ENCODE results near the gene JPH2.
A peak's percentile ranks its signal among the peaks of the same experiment; 100 is the strongest.

JPH2 gene

DNA sequence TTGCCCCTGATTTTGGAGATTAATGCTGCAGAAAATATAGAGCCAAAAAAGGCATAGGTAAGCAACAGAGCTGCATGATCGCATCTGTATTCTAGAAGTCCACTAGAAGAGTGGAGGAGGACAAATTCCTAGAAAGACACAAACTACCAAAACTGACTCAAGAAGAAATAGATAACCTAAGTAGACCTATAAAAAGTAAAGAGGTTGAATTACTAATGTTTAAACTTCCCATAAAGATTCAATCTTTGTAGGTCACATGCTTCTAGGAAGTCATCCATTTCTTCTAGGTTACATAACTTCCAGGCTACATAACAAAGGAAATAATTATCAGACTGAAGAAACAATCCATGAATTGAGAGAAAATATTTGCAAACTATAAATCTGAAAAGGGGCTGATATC is 84.4 kb downstream of the JPH2 start:
- DNase-seq (ENCODE audit: low read depth in 3 of 3): no peak

DNA sequence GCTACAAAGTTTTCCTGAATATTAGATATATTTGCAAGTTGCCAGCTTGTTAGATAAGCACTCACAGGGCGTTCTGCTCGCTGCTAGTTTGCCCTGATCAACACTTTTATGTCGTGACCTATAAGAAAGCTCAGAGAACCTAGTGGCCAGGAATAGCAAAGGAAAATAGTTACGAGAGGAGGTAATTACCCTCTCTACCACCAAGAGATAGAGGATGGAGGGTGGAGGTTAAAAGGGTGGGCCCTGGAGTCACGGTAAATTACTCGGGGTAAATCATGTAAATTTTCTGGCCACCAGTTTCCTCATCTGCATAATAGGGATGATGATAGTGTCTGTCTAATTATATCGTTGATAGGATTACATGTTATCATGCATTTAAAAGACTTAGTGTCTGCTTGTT is 87.2 kb downstream of the JPH2 start:
- DNase-seq (ENCODE audit: low read depth in 3 of 3): no peak

DNA sequence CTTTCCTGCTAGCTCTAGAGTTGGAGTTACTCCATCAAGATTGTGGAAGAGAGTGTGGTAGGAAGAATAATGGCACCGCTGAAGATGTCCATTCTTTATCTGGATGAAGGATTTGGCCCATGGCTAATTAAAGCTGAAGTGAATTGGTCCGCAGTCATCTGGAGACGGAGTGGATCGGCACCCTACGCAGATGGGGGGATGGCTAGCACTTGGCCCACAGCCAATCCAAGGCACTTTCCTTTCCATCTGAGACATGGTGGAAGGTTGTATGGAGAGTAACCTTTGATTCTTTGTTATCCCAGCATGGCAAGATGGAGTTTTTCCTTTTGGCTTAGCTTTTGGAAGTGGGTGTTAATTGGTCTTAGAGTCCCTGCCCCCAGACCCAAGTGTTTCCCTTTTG is 88.3 kb downstream of the JPH2 start:
- no peak for DNase-seq (ENCODE audit: low read depth in 3 of 3)

DNA sequence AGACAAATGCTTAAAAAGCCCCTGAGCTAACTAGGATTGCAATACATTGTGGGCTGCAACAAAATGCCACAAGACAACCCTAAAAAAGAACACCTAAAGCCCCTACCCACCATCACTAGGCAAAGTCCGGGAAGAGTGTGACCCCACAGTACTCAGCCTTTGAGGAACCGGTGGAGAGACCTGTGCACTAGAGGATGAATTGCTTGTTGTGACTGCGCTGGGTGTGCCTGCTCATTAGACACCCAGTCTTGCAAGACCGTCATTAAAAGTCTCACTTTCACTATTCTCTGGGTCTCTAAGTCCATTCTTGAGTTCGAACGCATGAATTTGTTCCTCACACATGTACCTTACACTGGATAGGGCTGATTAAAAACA is 88.7 kb downstream of the JPH2 start:
- no peak for DNase-seq (ENCODE audit: low read depth in 3 of 3)

DNA sequence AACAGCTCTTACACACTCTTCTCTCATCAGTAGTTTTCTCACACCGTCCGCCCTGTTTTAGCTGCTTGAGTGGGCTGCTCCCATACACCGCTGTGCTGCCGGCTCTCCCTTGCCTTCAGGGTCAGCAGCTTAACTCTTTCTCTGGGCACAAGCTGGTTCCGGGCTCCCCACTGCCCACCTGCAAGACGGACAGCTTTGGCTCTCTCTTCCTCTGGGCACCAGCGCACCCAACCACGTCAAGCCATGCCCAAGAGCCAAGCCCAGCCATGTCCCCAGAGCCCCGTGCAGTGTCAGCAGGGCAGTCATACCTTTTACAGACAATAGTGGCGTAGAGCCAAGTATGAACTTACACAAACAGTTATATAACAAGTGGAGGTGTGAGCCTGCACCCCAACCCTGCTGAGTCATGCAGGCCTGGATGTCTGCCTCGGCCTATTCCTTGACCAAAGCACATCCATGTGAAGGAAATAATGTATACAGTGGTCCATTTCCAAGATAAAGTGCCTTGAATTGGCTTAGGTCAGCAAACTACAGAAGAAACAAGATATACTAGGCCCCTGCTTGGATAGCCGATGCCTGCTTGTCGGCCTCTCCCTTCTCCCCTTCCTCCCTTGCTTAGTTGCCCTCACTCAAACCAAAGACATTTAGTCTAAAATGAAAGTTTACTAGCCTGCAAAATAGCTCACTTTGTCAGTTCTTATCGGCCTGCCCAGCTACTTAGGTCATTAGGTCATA is 89.3 kb downstream of the JPH2 start:
- DNase-seq (ENCODE audit: low read depth in 3 of 3): no peak

DNA sequence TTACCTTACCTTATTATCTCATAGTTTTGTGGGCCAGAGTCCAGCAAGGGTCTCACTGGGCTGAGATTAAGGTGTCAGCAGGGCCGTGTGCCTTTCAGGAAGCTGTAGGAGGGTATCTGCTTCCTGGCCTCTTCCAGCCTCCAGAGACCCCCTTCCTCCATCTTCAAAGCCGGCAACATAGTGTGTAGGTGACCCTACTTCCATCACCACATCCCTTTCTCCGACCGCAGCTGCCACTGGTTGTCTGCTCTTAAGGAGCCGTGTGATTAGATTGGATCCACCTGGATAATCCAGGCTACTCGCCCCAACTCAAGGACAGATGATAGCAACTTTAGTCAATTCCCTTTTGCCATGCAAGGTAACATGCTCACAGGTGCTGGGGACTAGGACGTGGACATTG is 91.2 kb downstream of the JPH2 start:
- no peak for DNase-seq (ENCODE audit: low read depth in 3 of 3)

DNA sequence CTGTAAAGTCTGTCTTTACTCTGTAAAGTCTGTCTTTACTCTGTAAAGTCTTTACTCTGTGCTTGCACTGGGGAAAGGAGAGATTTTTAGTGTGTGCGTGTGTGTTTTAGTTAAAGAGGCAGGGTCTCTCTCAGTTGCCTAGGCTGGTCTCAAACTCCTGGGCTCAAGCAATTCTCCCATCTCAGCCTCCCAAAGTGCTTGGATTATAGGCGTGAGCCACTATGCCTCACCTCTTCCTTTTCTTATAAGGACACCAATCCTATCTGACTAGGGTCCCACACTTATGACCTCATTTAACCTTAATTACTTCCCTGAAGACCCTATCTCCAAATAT is 93.8 kb downstream of the JPH2 start:
- no peak for DNase-seq (ENCODE audit: low read depth in 3 of 3)

DNA sequence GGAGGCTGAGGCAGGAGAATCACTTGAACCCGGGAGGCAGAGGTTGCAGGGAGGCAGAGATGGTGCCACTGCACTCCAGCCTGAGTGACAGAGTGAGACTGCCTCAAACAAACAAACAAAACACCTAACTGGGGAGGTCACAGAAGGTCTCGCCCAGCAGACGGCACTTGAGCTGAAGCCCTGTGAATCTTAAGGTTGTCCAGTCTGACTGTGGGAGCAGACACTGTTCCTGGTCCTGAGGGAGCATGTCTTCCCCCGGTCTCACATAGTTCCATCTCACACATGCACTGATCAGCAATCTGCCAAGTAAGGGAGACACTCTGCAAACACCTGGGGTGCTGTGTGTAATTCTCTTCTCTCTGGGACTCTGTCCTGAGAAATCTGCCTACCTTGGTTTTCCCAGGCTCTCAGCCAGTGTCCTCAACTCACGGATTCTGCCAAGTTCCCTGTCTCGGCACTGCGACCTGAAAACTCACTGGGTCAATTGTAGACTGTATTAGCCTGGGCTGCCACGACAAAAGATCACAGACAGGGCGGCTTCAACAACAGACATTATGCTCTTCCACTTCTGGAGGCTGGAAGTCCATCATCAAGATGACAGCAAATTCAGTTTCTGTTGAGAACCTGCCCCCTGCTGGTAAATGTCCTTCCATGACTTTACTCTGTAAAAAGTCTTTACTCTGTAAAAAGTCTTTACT is 94.3 kb downstream of the JPH2 start:
- no peak for DNase-seq (ENCODE audit: low read depth in 3 of 3)

DNA sequence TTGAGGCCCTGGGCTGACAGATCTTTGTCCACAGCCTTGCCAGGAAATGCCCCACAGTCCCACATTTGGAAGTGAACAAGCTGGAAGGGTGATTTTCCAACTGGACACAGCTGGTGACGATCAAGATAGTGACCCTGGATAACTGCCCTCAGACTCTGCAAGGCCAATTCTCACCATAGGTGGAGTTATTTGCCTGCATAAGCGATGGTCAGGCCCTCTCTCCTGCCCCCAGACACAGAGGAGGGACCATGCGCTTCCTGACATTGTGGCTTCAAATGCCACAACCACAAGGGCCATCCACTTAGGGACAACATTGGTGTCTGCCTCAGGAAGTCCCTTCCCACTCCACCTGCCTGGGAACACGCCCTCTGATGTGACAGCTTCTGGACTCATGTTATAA is 96.0 kb downstream of the JPH2 start:
- DNase-seq (ENCODE audit: low read depth in 3 of 3): no peak

DNA sequence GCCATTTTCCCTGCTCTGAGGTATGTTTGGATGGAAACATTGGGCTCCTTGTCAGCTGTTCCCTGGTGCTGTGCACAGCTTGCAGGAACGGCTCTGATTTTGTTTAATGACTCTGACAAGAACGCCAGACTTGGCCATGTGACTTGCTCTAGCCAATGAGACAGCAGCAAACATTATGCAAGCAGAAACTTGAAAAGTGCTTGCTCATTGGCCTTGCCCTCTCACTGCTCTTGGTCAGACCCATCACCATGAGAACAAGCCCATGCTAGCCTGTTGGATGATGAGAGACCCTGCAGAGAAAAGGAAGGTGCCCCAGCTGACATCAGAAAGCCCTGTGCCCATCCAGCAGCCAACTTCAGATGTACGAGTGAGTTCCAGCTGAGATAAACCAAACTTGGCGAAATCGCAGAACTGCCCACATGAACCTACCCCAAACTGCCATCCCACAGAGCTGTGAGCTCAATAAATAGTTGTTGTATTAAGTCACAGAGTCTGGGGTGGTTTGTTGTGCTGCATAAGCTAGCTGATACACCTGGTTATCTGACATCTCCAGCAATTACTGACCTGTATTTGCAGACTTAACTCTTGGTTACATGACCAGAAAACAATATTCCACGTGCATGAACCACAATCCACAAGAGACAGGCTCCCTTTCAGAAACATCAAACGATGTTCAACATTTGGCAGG is 96.9 kb downstream of the JPH2 start:
- no peak for DNase-seq (ENCODE audit: low read depth in 3 of 3)

DNA sequence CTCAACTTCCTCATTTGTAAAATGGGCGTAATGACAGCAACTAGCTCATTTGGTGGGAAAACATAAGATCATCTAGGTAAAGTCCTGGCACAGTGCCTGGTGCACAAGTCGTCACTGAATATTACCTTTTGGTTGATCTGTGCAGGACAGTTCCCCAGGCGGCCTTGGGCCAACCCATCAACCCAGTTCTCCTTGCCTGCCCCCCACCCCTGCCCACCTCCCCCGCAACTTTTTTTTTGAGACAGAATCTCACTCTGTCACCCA is 99.2 kb downstream of the JPH2 start:
- no peak for DNase-seq (ENCODE audit: low read depth in 3 of 3)

DNA sequence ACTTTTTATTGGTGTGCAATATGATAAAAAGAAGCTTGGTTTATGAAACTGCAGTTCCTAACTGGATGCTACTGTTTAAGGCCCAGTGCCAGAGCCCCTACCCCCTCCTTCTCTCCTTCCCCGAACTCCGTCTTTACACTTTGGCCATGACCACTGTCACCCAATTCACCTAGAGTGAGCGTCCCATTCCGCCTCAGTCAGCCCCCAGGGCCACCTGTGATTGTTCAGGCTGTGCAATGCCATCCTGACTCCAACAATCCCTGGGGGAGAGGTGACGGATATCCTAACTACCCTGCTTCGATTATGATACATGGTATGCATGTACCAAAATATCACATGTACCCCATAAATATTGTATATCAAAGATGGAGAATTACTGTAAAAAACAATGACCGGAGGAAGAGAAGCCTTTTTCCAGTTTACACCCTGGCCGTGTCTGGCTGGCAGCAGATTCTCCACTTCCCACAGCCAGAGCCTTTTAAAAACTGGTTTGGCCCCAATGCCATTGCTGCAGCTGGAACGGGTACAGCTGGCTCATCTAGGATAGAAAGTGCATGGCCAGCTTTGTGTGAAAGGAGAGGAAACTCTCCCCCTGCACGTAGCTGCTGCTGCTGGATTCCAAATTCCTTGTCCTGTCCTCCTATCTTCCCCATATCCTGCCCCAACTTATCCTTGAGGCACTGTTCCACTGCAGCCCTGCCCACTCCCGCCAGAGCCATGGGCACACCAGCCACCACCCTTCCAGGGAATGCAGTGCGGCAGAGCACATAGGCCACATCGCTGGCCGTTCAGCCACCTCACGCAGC is 99.7 kb downstream of the JPH2 start:
- DNase-seq (ENCODE audit: low read depth in 3 of 3): no peak

DNA sequence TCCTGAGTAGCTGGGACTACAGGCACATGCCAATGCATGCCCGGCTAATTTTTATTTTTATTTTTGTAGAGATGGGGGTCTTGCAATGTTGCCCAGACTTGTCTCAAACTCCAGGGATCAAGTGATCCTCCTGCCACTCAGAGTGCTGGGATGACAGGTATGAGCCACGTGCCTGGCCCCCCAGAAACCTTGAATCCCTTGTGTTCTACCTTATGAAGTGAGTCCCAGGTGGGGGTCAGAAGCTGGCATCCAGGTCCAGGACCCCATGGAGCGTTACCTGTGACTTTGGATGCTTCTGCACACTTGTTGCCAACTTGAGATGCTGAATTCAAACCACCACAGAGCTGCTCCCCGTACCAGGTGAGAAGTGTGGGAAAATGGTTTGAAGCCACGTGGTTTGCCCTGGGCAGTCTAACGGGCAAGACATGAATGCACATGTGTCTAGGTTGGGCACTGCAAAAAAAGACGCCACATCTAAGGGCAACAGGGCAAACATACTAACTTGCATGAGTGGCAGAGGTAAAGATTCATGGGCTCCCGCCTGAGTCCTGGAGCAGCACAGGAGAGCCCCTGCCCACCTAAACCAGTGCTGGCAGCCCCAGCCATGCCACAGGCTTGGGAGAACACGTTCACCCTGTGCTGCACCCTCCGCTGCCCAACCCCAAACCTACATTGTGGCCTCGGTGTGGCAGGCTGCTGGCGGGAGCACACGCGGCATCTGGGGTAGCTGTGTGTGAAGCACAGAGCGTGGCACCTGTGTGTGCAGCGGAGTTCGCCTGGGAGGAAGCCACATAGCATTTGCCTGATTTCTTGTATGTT is 101.2 kb downstream of the JPH2 start:
- DNase-seq (ENCODE audit: low read depth in 3 of 3): no peak

DNA sequence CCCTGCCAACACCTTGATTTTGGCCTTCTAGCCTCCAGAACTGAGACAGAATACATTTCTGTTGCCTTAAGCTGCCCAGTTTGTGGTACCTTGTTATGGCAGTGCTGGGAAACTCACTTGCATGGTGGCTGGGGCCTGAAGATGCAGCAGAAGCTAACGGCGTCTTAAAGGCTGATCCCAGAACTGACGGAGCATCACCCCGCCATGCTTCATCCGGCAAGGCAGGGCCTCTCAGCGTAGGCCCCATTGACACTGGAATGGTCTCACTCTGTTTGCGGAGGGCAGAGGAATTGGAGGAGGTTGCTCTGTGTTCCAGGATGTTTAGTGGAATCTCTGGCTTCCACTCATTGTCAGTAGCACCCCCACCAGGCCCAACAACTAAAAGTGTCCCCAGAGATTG is 102.1 kb downstream of the JPH2 start:
- no peak for DNase-seq (ENCODE audit: low read depth in 3 of 3)

DNA sequence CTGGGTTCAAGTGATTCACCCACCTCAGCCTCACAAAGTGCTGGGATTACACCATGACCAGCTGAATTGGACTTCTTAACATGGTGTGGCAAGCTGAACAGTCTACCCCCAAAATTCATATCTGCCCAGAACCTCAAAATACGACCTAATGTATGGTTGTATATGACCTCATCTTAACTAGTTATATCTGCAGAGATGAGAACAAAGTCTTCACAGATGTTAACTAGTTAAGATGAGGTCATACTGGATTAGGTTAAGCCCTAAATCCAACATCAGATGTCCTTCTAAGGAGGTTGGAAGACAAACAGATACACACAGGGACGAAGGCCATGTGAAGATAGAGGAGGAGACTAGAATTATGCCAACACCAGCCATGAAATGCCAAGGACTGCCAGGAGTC is 102.5 kb downstream of the JPH2 start:
- no peak for DNase-seq (ENCODE audit: low read depth in 3 of 3)

DNA sequence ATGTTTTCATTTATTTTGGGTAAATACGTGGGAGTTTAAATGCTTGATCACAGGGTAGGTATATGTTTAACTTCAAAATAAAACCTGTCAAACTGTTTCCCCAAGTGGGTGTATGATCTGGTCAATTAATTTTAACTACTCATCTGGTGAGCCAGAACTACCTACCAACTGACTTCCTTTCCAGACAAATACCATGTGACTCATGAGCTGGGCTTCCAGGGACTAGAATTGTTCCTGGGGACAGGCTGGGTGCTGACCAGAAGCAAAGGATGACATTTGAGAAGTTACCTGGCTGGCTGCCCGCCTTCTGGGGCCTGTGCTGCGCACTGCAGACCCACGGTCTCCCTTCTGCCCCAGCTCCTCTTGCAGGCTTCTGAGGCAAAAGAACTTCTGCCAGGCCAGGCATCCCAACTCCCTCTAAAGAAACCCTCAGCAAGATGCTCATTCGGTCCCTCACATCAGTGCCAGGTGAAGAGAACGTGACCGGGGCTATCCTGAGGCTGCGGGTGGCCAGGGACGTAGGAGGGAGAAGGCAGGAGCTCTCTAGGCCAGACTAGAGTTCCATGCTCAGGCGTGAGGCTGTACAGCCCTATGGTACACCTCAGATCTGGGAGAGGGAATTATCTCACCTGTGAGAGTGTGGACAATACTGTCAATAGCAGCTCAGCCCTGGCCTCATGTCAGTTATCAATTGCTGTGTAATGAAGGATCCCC is 103.6 kb downstream of the JPH2 start:
- DNase-seq (ENCODE audit: low read depth in 3 of 3): no peak

DNA sequence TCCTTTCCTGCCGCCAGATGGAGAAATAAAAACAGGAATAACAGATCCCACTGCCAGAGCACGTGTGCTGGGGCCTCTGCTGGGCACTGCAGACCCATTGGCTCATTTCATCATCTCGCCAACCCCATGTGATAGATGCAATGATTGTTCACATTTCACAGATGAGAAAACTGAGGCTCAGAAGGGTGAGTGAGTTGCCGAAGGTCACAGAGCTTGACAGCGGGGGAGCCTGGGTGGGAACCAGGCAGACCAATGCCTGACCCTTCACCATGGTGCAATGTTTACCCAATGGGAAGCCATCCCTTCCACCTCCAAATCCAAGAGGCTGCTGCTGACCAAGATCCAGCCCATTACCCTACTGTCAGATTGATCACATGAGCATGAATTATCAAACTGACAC is 105.1 kb downstream of the JPH2 start:
- no peak for DNase-seq (ENCODE audit: low read depth in 3 of 3)

DNA sequence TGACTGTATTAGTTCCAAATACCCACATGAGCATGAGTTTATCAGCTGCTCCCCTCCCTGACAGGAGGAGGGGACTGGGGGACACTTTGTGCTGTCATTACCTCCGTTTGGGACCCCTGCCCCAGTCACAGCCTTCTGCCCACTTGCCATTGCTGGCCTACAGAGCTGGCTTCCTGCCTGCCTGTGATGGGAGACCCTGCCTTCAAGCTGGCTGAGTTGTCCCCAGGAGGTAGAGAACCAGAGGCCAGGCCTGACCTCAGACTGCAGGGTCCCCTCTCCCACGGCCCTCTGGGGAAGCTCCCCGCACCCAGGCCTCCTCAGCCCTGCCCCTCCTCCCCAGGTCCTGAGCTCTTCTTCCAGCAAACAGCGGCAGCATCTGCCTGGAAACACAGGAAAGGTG is 105.5 kb downstream of the JPH2 start:
- DNase-seq (ENCODE audit: low read depth in 3 of 3): no peak

DNA sequence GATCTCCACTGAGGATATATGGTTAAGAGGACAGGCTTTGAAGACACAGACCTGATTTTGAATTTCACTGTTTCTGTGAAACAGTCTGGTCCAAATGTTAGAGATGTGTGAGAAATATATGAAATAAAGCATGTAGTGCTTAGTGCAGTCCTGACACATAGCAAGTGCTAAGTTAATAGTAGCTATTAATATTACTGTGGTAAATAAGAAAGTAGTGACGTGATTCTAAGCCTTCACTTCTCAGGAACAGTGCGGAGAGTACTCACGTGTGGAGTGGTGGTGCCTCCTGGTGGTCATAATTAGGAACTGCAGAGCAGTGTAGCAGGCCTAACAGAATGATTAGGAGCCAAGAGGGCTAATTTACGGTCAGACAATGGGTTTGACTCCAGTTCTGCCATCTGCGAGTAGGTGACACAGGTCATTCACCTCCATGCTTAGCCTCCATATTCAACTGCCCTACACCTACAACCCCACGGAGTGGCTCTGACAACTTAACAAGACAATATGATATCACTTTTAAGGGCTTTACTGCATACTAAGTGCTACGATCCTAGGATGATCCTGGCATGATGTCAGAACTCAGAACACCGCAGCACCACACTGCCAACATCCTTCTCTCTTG is 106.2 kb downstream of the JPH2 start:
- peak; percentile 52 to 69 (median 66) for DNase-seq (ENCODE audit: low read depth in 3 of 3)

DNA sequence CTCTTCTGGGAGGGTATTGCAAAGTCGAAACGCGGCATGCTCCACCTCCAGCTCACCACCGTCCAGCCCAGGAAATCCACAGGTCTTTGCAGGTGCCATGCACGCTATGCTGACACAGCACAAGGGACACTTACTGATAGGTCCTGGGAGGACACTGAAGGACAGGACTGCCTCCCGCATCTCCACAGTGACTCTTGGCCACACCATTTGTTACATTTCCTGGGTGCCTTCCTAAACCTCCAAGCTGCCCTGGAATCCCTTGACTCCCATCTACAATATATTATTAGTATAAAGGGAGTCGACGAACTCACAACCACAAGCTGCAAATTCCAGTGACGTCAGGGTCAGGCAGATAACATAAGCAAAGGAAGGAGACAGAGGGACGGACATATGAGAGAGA is 106.9 kb downstream of the JPH2 start:
- no peak for DNase-seq (ENCODE audit: low read depth in 3 of 3)

DNA sequence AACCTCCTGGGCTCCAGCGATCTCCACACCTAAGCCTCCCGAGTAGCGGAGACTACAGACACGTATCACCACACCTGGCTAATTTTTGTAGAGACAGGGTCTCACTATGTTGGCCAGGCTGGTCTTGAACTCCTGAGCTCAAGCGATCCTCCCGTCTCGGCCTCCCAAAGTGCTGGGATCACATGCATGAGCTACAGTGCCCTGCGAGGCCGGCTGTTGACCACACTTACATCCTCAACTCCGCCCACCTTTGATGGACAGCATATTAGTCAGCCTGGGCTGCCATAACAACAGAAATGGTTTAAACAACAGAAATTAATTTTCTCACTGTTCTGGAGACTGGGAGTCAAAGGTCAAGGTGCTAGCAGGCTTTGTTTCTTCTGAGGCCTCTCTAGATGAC is 107.7 kb downstream of the JPH2 start:
- DNase-seq (ENCODE audit: low read depth in 3 of 3): no peak
